ENCODE data around the gene SORCS2.

DNA sequence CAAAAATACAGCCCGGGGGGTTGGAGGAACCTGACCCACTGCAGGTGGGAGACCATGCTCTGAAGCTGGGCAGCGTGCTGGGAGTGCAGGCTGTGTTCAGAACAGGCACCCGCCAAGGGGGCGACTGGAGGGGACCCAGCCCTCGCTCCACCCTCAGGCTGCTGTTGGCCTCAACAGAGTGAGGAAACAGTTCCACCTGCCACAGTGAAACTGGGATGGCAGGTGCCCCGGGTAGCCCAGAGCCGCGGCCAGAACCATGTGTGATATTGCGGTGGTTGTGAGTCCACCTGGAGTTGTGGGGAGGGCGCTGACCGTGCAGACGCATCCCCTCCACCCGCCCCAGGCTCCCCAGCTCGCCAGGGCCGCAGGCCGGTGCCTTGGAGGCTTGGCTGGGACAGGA lies 288.1 kb downstream of the SORCS2 start:
- TF ChIP-seq, protein P1, sequence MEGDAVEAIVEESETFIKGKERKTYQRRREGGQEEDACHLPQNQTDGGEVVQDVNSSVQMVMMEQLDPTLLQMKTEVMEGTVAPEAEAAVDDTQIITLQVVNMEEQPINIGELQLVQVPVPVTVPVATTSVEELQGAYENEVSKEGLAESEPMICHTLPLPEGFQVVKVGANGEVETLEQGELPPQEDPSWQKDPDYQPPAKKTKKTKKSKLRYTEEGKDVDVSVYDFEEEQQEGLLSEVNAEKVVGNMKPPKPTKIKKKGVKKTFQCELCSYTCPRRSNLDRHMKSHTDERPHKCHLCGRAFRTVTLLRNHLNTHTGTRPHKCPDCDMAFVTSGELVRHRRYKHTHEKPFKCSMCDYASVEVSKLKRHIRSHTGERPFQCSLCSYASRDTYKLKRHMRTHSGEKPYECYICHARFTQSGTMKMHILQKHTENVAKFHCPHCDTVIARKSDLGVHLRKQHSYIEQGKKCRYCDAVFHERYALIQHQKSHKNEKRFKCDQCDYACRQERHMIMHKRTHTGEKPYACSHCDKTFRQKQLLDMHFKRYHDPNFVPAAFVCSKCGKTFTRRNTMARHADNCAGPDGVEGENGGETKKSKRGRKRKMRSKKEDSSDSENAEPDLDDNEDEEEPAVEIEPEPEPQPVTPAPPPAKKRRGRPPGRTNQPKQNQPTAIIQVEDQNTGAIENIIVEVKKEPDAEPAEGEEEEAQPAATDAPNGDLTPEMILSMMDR (conservative IDR thresholded peaks at IDR 0.05; ENCODE audit: low read length), result no peak
- TF ChIP-seq EZH2phosphoT487 (IDR thresholded peaks at IDR 0.05; ENCODE audit: borderline replicate concordance, low read depth, low read length), result no peak

All from OCI-LY7 (cell line).